GM12878 (cell line): ENCODE results near the gene NKAIN1. TPM values are rescaled to one million over a fixed set of nuclear protein-coding genes. Genes with fewer than 3 reads are reported as not detected.

Experiments used
- ATAC-seq: fragments of 200-7000 bp; cut with Tn5 transposase; 3 replicates; pipeline ENCODE4 v1.9.1; 2020; ENCODE audit warnings: mild to moderate bottlenecking, moderate library complexity
- BruUV-seq: library from RNA; stranded (reverse); fragments of 400-500 nt; replicated peaks from 2 replicates; lab custom pipeline; 2021; lab: Mats Ljungman, UMichigan
- CTCF ChIA-PET: fragments of 300-600 bp; sonication (Branson Sonifier 250); formaldehyde crosslinking; extraction: SDS; loops from one replicate; lab custom pipeline; 2021; ENCODE audit warnings: inconsistent platforms; lab: Yijun Ruan, JAX
- POLR2A ChIA-PET: fragments of 350-600 bp; formaldehyde crosslinking; extraction: SDS; loops from one replicate; lab custom pipeline; 2021; ENCODE audit warnings: inconsistent platforms; lab: Charles Lee
- RAD21 ChIA-PET: fragments of 300-600 bp; sonication (Branson Sonifier 250); formaldehyde crosslinking; loops from one replicate; lab custom pipeline; 2023; ENCODE audit warnings: antibody characterized with exemption; ENCODE audit not compliant: unreplicated experiment; lab: Charles Lee
- SMC1A ChIA-PET: fragments of 300-600 bp; sonication (Branson Sonifier 250); formaldehyde crosslinking; loops from one replicate; lab custom pipeline; 2023; ENCODE audit not compliant: unreplicated experiment, uncharacterized antibody; lab: Charles Lee
- DNase-seq: peaks from one replicate; pipeline ENCODE4 v3.0.0-alpha.2; 2011; ENCODE audit warnings: low read depth, low spot score
- FAIRE-seq: peaks from 3 replicates; lab custom pipeline; 2011; peaks lifted over from hg19 to GRCh38; lab: Jason Lieb, UNC
- H2AFZ ChIP-seq: 2 replicates; pipeline ENCODE4 v1.6.0; 2011; ENCODE audit warnings: low read depth, low read length, control low read depth; ENCODE audit not compliant: control insufficient read depth
- H3K27ac ChIP-seq: 2 replicates; pipeline ENCODE4 v1.5.1; 2011; ENCODE audit warnings: control low read depth; ENCODE audit not compliant: control insufficient read depth, insufficient read depth
- H3K27me3 ChIP-seq, 2 experiments: replicated peaks in 1 of 2; 2 replicates each; pipeline versions ENCODE4 v1.6.0 to v1.6.1; 2011; ENCODE audit warnings: low read length in 1 of 2; ENCODE audit not compliant: control insufficient read depth in 2 of 2, insufficient read depth in 2 of 2
- H3K36me3 ChIP-seq, 2 experiments: 2 replicates each; pipeline ENCODE4 v1.5.1; 2011; ENCODE audit warnings: low read length in 1 of 2; ENCODE audit not compliant: control insufficient read depth in 2 of 2, insufficient read depth in 2 of 2
- H3K4me1 ChIP-seq: 2 replicates; pipeline ENCODE4 v1.6.1; 2011; ENCODE audit warnings: mild to moderate bottlenecking, low read length, moderate library complexity, mixed read lengths; ENCODE audit not compliant: control insufficient read depth, insufficient read depth
- H3K4me2 ChIP-seq: 2 replicates; pipeline ENCODE4 v1.6.0; 2011; ENCODE audit warnings: control low read depth; ENCODE audit not compliant: control insufficient read depth, insufficient read depth
- H3K4me3 ChIP-seq: fragments of 200-600 bp; sonication (generic); 2 replicates; pipeline ENCODE4 v1.5.1; 2016
- H3K79me2 ChIP-seq: 2 replicates; pipeline ENCODE4 v1.6.0; 2011; ENCODE audit warnings: low read length; ENCODE audit not compliant: control insufficient read depth, insufficient read depth
- H3K9ac ChIP-seq: 2 replicates; pipeline ENCODE4 v1.8.0; 2011; ENCODE audit warnings: low read length, control low read depth, mixed read lengths; ENCODE audit not compliant: control insufficient read depth, insufficient read depth
- H3K9me3 ChIP-seq: replicated peaks from 3 replicates; pipeline ENCODE4 v1.5.1; 2011; ENCODE audit warnings: mild to moderate bottlenecking, low read length; ENCODE audit not compliant: control insufficient read depth, insufficient read depth
- H4K20me1 ChIP-seq: 2 replicates; pipeline ENCODE4 v1.6.0; 2011; ENCODE audit not compliant: control insufficient read depth, insufficient read depth
- ATF7 ChIP-seq: fragments of 450-650 bp; IDR thresholded peaks from 2 replicates; pipeline ENCODE4 v1.6.1; 2016; ENCODE audit warnings: low read depth, mild to moderate bottlenecking
- BHLHE40 ChIP-seq, 2 experiments: fragments of 450-650 bp in 1 of 2; IDR thresholded peaks; 2 replicates each; pipeline ENCODE4 v1.6.1; 2011 to 2017; ENCODE audit warnings: low read depth in 2 of 2, borderline replicate concordance in 1 of 2, improper control_type of control experiment in 1 of 2, low read length in 1 of 2, mild to moderate bottlenecking in 1 of 2
- FOS ChIP-seq: IDR thresholded peaks from 3 replicates; pipeline ENCODE4 v1.6.1; 2011; ENCODE audit warnings: borderline replicate concordance; ENCODE audit not compliant: insufficient read length; ENCODE audit errors: extremely low read depth
- GABPA ChIP-seq: IDR thresholded peaks from 2 replicates; pipeline ENCODE4 v1.6.1; 2014; ENCODE audit warnings: antibody characterized with exemption, low read depth, mild to moderate bottlenecking, inconsistent platforms
- HDAC2 ChIP-seq: fragments of 200-600 bp; sonication (generic); IDR thresholded peaks from 2 replicates; pipeline ENCODE4 v1.6.1; 2017
- MYB ChIP-seq: fragments of 150-350 bp; IDR thresholded peaks from 2 replicates; pipeline ENCODE4 v1.6.1; 2014; ENCODE audit warnings: mild to moderate bottlenecking, low read depth, low read length, borderline replicate concordance
- POLR2A ChIP-seq: IDR thresholded peaks from 2 replicates; pipeline ENCODE4 v1.6.1; 2011; ENCODE audit warnings: low read depth, mild to moderate bottlenecking, low read length
- SUZ12 ChIP-seq: fragments of 200-600 bp; sonication (generic); IDR thresholded peaks from one replicate; pipeline ENCODE4 v1.6.1; 2018; ENCODE audit warnings: antibody characterized with exemption, mild to moderate bottlenecking; ENCODE audit not compliant: unreplicated experiment
- YBX1 ChIP-seq: fragments of 450-650 bp; IDR thresholded peaks from 2 replicates; pipeline ENCODE4 v1.6.1; 2016; ENCODE audit warnings: antibody characterized with exemption
- ZZZ3 ChIP-seq: IDR thresholded peaks from 2 replicates; pipeline ENCODE4 v1.6.1; 2011; ENCODE audit warnings: low read depth; ENCODE audit not compliant: control insufficient read depth, insufficient read length
- WGBS: methylation state at CpG from one replicate; pipeline ENCODE4 v1.1.6; 2016; ENCODE audit warnings: low lambda C conversion rate; ENCODE audit not compliant: insufficient replicate concordance, insufficient coverage; ENCODE audit errors: missing lambda C conversion rate; 5-methylcytosine and 5-hydroxymethylcytosine counted together
- in situ Hi-C: fragments of 300-500 bp; cut with MboI; formaldehyde crosslinking; loops from 9 replicates; pipeline ENCODE4 v1.14.3; 2018; ENCODE audit warnings: mixed read lengths
- intact Hi-C: fragments of 100-400 bp; cut with micrococcal nuclease; formaldehyde crosslinking; loops from one replicate; pipeline ENCODE4 v1.14.2; 2022; ENCODE audit not compliant: unreplicated experiment
- polyA plus RNA-seq, 11 experiments: library from polyadenylated mRNA; depleted of rRNA in 4 of 11; unstranded in 6 of 11; stranded (reverse) in 5 of 11; fragments of >200 nt; fragmentation: Nextera tagmentation in 4 of 11; fragmentation: Illumina TruSeq in 1 of 11; extraction: Ambion mirVana in 4 of 11; extraction: Trizol in 1 of 11; gene quantifications; 1 replicate in 1 of 11; 2 replicates in 10 of 11; pipeline versions ENCODE4 v1.2.1 to v1.2.3, GENCODE V29; 2011 to 2016; ENCODE audit warnings: inconsistent platforms in 2 of 11, missing spikeins in 2 of 11, low read depth in 1 of 11
- total RNA-seq, 4 experiments: library from RNA; depleted of rRNA in 3 of 4; stranded (reverse); fragments of >200 nt in 3 of 4; fragmentation: Illumina TruSeq in 1 of 4; extraction: Trizol in 1 of 4; gene quantifications; 2 replicates each; pipeline versions ENCODE4 v1.2.1 to v1.2.3, GENCODE V29; 2013 to 2021
- TF ChIP-seq, protein P1 (sequence below): fragments of 450-650 bp; formaldehyde crosslinking; IDR thresholded peaks from 2 replicates; pipeline ENCODE4 v1.5.0; 2022; ENCODE audit warnings: mild to moderate bottlenecking, missing genetic modification characterization
- TF ChIP-seq, protein P2 (sequence below): IDR thresholded peaks from 2 replicates; pipeline ENCODE4 v1.6.1; 2012; ENCODE audit warnings: improper control_type of control experiment, low read depth, low read length; ENCODE audit not compliant: insufficient replicate concordance
- TF ChIP-seq, protein P3 (sequence below): fragments of 450-650 bp; IDR thresholded peaks from 2 replicates; pipeline ENCODE4 v1.6.1; 2016; ENCODE audit warnings: mild to moderate bottlenecking
- TF ChIP-seq, protein P4 (sequence below): fragments of 450-650 bp; IDR thresholded peaks from 2 replicates; pipeline ENCODE4 v1.6.1; 2016; ENCODE audit warnings: mild to moderate bottlenecking

The NKAIN1 gene
- total and polyA plus RNA-seq, 10 of the 15 experiments (the other 5 are each of a cell fraction or from before 2014, with no cell fraction given): not detected

DNA sequence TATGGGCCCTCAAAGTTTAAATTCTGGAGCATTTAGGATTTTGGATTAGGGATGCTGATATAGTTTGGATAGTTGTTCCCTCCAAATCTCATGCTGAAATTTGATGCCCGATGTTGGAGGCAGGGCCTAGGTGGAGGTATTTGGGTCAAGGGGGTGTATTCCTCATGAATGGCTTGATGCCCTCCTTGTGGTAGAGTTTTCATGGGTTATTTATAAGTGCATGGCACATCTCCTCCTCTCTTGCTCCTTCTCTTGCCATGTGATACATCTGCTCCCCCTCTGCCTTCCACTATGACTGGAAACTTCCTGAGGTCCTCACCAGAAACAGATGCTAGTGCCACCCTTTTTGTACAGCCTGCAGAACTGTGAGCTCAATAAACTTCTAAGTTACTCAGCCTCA, 17.5 kb upstream of the NKAIN1 start:
- Histone ChIP-seq H3K27ac (no peak overlapping the region), H3K79me2 (no peaks in the 10 kb centered on the region), H2AFZ (no peak overlapping the region), H3K36me3 (peaks cover 6 to 20% of the 10 kb centered on the region in 2 experiments; a peak in 3 of 4 replicates), H3K4me1 (no peaks in the 10 kb centered on the region), H3K9me3 (no peaks in the 10 kb centered on the region), H3K27me3 (no peaks in the 10 kb centered on the region), H3K9ac (no peak overlapping the region), H4K20me1 (no peaks in the 10 kb centered on the region), H3K4me3 (no peak overlapping the region), H3K4me2 (no peak overlapping the region)
- ChIA-PET CTCF (no interaction called here), POLR2A (no interaction called here), RAD21 (no interaction called here), SMC1A (no interaction called here)
- in situ Hi-C loops: no loop called here
- WGBS: 100% methylated on average over 1 of the region's 1 CpG
- no peak for ATAC-seq
- intact Hi-C loops: no loop called here
- no TSS peak for BruUV-seq
- FAIRE-seq: no peak
- DNase-seq: no peak
- no peak for TF ChIP-seq FOS
- TF ChIP-seq SUZ12: no peak
- TF ChIP-seq MYB: no peak
- TF ChIP-seq ZZZ3: no peak
- TF ChIP-seq, protein P1, sequence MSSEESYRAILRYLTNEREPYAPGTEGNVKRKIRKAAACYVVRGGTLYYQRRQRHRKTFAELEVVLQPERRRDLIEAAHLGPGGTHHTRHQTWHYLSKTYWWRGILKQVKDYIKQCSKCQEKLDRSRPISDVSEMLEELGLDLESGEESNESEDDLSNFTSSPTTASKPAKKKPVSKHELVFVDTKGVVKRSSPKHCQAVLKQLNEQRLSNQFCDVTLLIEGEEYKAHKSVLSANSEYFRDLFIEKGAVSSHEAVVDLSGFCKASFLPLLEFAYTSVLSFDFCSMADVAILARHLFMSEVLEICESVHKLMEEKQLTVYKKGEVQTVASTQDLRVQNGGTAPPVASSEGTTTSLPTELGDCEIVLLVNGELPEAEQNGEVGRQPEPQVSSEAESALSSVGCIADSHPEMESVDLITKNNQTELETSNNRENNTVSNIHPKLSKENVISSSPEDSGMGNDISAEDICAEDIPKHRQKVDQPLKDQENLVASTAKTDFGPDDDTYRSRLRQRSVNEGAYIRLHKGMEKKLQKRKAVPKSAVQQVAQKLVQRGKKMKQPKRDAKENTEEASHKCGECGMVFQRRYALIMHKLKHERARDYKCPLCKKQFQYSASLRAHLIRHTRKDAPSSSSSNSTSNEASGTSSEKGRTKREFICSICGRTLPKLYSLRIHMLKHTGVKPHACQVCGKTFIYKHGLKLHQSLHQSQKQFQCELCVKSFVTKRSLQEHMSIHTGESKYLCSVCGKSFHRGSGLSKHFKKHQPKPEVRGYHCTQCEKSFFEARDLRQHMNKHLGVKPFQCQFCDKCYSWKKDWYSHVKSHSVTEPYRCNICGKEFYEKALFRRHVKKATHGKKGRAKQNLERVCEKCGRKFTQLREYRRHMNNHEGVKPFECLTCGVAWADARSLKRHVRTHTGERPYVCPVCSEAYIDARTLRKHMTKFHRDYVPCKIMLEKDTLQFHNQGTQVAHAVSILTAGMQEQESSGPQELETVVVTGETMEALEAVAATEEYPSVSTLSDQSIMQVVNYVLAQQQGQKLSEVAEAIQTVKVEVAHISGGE: no peak
- TF ChIP-seq BHLHE40 (IDR thresholded peaks at IDR 0.05; ENCODE audit: borderline replicate concordance in 1 of 2, low read depth in 2 of 2, low read length in 1 of 2): no peak
- TF ChIP-seq HDAC2: no peak
- TF ChIP-seq, protein P2, sequence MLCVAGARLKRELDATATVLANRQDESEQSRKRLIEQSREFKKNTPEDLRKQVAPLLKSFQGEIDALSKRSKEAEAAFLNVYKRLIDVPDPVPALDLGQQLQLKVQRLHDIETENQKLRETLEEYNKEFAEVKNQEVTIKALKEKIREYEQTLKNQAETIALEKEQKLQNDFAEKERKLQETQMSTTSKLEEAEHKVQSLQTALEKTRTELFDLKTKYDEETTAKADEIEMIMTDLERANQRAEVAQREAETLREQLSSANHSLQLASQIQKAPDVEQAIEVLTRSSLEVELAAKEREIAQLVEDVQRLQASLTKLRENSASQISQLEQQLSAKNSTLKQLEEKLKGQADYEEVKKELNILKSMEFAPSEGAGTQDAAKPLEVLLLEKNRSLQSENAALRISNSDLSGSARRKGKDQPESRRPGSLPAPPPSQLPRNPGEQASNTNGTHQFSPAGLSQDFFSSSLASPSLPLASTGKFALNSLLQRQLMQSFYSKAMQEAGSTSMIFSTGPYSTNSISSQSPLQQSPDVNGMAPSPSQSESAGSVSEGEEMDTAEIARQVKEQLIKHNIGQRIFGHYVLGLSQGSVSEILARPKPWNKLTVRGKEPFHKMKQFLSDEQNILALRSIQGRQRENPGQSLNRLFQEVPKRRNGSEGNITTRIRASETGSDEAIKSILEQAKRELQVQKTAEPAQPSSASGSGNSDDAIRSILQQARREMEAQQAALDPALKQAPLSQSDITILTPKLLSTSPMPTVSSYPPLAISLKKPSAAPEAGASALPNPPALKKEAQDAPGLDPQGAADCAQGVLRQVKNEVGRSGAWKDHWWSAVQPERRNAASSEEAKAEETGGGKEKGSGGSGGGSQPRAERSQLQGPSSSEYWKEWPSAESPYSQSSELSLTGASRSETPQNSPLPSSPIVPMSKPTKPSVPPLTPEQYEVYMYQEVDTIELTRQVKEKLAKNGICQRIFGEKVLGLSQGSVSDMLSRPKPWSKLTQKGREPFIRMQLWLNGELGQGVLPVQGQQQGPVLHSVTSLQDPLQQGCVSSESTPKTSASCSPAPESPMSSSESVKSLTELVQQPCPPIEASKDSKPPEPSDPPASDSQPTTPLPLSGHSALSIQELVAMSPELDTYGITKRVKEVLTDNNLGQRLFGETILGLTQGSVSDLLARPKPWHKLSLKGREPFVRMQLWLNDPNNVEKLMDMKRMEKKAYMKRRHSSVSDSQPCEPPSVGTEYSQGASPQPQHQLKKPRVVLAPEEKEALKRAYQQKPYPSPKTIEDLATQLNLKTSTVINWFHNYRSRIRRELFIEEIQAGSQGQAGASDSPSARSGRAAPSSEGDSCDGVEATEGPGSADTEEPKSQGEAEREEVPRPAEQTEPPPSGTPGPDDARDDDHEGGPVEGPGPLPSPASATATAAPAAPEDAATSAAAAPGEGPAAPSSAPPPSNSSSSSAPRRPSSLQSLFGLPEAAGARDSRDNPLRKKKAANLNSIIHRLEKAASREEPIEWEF: no peak
- no peak for TF ChIP-seq YBX1
- TF ChIP-seq, protein P3, sequence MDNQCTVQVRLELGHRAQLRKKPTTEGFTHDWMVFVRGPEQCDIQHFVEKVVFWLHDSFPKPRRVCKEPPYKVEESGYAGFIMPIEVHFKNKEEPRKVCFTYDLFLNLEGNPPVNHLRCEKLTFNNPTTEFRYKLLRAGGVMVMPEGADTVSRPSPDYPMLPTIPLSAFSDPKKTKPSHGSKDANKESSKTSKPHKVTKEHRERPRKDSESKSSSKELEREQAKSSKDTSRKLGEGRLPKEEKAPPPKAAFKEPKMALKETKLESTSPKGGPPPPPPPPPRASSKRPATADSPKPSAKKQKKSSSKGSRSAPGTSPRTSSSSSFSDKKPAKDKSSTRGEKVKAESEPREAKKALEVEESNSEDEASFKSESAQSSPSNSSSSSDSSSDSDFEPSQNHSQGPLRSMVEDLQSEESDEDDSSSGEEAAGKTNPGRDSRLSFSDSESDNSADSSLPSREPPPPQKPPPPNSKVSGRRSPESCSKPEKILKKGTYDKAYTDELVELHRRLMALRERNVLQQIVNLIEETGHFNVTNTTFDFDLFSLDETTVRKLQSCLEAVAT: no peak
- TF ChIP-seq, protein P4, sequence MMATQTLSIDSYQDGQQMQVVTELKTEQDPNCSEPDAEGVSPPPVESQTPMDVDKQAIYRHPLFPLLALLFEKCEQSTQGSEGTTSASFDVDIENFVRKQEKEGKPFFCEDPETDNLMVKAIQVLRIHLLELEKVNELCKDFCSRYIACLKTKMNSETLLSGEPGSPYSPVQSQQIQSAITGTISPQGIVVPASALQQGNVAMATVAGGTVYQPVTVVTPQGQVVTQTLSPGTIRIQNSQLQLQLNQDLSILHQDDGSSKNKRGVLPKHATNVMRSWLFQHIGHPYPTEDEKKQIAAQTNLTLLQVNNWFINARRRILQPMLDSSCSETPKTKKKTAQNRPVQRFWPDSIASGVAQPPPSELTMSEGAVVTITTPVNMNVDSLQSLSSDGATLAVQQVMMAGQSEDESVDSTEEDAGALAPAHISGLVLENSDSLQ: no peak
- TF ChIP-seq GABPA: no peak
- TF ChIP-seq ATF7: no peak
- TF ChIP-seq POLR2A: no peak
